GM12873 (cell line): ENCODE measurements around the gene RACGAP1.

Experiments used
- TF ChIP-seq, protein P1 (sequence below): IDR thresholded peaks from 2 replicates; pipeline ENCODE4 v1.5.1; 2012; ENCODE audit warnings: low read depth, mild to moderate bottlenecking, moderate library complexity, low read length, control low read depth; ENCODE audit not compliant: insufficient read depth; ENCODE audit errors: missing control alignments

The RACGAP1 gene

DNA sequence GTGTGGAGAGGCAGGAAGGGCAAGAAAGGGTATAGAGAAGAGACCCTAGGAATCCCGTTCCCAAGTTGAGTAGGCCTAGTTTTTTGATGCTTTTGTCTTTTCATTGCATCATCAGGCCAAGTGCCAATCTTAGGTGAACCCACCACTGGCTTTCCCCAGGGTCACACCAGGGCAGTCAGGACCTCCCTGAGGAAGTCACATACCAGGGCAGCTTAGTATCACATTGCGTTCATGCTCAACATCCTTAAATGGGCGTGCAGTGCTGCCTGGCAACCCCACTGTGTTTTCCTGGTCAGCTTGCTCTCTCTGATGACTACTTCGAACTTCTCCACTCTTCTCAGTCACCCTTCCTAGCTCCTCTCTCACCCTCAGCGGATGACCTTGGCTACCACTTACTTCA lies 41.1 kb upstream of the RACGAP1 start:
- TF ChIP-seq, protein P1, sequence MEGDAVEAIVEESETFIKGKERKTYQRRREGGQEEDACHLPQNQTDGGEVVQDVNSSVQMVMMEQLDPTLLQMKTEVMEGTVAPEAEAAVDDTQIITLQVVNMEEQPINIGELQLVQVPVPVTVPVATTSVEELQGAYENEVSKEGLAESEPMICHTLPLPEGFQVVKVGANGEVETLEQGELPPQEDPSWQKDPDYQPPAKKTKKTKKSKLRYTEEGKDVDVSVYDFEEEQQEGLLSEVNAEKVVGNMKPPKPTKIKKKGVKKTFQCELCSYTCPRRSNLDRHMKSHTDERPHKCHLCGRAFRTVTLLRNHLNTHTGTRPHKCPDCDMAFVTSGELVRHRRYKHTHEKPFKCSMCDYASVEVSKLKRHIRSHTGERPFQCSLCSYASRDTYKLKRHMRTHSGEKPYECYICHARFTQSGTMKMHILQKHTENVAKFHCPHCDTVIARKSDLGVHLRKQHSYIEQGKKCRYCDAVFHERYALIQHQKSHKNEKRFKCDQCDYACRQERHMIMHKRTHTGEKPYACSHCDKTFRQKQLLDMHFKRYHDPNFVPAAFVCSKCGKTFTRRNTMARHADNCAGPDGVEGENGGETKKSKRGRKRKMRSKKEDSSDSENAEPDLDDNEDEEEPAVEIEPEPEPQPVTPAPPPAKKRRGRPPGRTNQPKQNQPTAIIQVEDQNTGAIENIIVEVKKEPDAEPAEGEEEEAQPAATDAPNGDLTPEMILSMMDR = no peak

- TF ChIP-seq, protein P1 = no peak
These were observed 40.5 kb upstream of the RACGAP1 start for GRCh38 chr12:50065726-50066310.

DNA sequence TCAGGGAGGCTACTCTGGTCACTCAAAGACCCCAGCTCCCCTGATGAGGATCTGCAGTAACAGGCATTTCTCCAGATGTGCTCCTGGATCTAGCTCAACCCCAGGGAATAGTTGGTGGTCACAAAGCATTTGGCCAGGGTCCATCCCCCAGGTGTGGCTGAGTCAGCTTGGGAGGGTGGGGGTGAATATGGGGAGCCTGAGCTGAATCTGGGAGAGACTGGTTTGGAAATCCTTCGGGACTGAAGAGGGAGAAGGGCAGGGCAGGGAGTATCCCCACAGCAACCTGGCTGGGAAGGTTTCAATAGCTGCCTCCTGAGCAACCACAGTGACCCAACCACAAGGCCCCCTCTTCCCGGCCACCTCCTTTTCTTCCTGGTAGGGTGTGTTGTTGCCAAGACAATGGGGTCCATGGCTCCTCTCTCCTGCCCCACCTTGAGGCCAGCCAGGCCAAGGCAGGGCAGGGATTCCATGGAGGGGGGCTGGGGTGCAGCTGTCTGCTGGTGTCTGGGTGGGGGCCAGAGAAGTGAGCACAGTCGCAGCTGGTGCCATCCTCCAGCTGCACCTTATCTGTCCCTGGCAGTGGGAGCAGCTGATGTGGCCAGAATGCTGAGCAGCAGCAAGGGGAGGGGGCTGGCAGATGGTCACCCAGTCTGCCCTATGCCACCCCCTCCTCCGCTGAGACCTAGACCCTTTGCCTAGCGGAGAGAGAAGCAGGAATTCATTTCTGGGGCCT lies 37.6 kb upstream of the RACGAP1 start:
- TF ChIP-seq, protein P1 = no peak

GRCh38 chr12:50061946-50062686 lies 36.8 kb upstream of the RACGAP1 start:
- TF ChIP-seq, protein P1 = no peak

- TF ChIP-seq, protein P1 = no peak
These were observed 35.9 kb upstream of the RACGAP1 start for GRCh38 chr12:50061171-50061570.

DNA sequence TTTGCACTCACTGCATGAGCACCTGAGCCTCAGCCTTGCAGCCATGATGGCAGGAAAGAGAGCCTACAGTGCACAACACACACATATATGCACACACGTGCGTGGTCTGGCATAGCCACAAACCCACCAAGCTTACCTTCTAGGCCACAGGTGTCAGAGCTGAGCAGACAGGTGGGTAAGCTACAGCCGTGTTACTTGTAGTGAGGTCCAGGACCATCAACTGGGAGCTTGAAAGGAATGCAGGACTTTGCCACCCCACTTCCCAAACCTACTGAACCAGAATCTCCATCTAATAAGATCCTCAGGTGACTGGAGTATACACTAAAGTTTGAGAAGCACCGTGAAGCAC lies 34.8 kb upstream of the RACGAP1 start:
- TF ChIP-seq, protein P1 = no peak

DNA sequence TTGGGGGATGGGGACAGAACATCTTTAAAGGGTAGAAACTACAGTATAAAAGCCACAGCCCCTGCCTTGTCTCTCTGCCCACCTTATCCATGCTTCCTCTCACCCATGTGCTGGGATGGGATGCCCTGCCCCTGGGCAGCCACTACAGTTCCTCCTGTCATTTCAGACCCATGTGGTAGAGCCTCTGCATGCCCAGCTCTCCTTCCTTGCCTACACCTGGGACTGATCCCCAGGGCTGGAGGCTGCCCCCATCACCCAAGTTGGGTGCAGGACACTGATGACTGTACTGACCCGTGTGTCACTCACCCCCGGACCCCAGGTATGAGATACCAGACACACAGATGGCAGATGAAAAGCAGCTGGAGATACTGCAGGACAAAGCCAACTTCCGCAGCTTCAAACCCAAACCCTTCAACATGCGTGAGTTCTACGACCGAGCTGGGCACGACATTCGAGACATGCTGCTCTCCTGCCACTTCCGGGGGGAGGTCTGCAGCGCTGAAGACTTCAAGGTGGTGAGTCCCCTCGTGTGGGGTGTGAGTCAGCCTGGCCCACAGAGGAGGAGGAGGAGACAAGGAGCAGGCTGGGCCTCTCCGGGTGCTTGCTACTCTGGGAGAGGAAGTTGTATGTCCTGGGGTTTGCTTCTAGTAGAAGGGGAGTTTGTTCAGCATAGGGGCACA lies 34.3 kb upstream of the RACGAP1 start:
- TF ChIP-seq, protein P1 = no peak
